Fibroblast of upper back skin (primary cell): Measurements from ENCODE around the gene AGBL2.
A peak's percentile ranks its signal among the peaks of the same experiment; 100 is the strongest.
"Not testable (repeated sequence)": the region's sequence is repeated elsewhere in the genome, so short reads cannot be mapped to it uniquely, and the experiment has no call there.

Experiments used
- DNase-seq: peaks from one replicate; pipeline ENCODE4 v3.0.0-alpha.2; 2013

The AGBL2 gene, protein sequence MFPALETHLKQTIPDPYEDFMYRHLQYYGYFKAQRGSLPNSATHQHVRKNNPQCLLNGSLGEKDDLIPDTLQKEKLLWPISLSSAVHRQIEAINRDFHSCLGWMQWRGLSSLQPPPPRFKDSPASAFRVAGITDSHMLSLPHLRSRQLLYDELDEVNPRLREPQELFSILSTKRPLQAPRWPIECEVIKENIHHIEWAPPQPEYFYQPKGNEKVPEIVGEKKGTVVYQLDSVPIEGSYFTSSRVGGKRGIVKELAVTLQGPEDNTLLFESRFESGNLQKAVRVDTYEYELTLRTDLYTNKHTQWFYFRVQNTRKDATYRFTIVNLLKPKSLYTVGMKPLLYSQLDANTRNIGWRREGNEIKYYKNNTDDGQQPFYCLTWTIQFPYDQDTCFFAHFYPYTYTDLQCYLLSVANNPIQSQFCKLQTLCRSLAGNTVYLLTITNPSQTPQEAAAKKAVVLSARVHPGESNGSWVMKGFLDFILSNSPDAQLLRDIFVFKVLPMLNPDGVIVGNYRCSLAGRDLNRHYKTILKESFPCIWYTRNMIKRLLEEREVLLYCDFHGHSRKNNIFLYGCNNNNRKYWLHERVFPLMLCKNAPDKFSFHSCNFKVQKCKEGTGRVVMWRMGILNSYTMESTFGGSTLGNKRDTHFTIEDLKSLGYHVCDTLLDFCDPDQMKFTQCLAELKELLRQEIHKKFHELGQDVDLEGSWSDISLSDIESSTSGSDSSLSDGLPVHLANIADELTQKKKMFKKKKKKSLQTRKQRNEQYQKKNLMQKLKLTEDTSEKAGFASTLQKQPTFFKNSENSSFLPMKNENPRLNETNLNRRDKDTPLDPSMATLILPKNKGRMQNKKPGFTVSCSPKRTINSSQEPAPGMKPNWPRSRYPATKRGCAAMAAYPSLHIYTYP

DNA sequence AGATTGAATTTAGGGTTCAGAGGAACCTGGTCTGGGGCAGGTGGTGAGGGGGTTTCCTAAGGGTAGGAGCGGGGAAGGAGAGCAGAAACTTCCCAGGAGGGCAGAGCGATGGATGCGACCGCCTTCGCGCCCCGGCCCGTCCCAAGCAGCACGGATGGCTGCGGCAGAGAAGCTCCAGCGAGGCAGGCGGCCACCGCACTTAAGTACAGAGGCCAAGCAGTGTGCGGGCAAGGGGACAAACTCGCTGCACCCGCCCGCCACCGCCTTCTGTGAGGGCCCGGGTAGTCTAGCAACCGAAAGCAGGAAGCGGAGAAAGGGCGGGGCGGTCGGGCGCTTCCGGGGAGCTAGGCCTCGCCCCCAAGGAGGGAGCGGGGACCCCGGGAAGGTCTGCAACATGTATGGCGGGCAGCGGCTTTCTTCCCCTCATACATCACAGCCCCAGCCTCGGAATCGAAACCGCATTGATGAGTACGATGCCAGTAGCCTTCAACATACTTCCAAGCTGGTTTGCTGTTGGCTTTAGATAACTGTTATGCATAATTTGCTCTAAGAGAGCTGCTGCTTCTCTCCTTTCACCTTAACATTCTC lies at the start of gene AGBL2:
Gene AGBL2 (minus strand): TSS at position 288 of the 588 bp plus-strand sequence. CDS start 719 bp downstream, outside the sequence.
- DNase-seq: peak; percentile 66

DNA sequence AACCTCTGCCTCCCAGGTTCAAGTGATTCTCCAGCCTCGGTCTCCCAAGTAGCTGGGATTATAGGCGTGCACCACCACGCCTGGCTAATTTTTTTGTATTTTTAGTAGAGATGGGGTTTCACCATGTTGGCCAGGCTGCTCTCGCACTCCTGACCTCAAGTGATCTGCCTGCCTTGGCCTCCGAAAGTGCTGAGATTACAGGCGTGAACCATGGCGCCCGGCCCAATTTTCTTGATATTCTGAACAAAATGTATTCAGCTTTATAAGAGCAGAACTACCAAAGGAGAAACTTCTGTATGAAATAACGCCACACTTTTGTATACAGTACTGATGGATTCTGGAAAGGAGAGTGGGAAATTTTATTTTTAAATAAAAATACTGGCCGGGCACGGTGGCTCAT lies 44.1 kb upstream of the AGBL2 start:
- not testable (repeated sequence) for DNase-seq

DNA sequence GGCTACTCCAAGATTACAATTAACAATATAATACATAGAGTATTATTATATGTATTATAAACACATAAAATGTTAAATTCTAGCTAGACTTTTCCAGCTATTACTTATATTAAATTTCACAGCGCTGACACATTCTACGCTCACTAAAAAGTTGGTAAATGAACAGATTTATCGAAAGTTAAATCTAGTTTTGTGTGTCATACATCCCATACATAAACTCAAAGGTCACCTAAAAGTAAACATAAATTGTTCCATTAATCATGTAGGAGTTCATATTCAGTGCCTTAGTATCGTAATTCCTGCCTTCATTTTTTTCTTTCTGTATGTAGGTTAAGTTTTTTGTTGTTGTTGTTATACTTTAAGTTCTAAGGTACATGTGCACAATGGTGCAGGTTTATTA lies 41.0 kb upstream of the AGBL2 start:
- no peak for DNase-seq

DNA sequence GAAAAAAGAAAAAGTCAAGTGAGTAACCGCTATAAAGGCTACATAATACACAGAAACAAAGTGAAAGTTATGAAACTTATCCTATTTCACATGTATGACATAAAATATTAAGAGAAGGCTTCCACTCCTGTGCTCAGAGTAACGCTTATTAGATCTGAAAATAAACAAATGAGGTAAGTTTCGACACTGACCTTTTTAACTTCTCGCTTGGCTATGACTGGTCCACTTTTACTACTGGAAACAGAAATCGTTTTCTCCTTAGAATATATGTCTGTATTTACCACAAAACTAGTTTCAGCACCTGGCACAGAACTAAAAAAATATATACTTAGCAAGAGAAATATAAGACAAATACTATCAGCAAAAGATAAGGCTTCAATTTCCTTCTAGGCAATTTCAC lies 35.6 kb upstream of the AGBL2 start:
- no peak for DNase-seq

DNA sequence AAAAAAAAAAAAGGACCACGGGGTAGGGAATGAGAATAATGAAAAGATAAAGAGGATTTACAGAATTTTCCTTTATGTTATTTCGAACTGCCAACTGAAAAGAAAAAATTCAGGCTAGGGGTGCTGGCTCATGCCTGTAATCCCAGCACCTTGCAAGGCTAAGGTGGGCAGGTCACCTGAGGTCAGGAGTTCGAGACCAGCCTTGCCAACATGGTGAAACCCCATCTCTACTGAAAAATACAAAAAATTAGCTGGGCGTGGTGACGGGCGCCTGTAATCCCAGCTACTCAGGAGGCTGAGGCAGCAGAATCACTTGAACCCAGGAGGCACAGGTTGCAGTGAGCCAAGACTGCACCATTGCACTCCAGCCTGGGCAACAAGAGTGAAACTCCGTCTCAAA lies 27.3 kb upstream of the AGBL2 start:
- not testable (repeated sequence) for DNase-seq

DNA sequence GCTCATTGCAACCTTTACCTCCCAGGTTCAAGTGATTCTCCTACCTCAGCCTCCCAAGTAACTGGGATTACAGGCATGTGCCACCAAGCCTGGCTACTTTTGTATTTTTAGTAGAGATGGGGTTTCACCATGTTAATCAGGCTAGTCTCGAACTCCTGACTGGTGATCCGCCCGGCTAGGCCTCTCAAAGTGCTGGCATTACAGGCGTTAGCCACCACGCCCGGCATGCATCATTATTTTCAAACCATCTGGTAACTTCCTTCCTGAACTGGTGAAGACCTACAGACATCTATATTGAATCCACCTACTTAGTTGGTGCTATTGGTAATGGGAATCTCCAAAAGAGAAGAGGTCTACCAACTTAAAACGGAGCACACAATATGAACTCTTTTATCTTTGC lies 22.6 kb upstream of the AGBL2 start:
- DNase-seq: not testable (repeated sequence)

DNA sequence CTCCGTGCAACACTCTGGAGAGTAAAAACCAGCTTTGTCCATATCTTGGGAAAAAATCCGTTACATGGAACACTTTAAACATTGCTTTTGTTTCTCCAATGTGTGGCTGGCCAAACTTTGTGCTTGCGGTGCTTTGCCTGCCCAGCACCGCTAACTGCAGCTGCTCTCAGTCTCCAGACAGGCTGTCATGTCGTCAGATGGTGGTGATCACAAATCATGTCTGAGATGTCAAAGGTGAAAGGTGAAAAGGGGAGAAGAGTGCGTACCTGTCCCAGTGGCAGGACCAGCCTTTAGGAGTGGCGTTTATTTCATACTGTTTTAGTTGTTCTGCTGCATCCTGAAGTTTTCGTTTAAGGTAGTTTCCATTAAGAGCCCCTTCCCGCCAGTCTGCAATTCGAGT lies 17.1 kb upstream of the AGBL2 start:
- DNase-seq: no peak

DNA sequence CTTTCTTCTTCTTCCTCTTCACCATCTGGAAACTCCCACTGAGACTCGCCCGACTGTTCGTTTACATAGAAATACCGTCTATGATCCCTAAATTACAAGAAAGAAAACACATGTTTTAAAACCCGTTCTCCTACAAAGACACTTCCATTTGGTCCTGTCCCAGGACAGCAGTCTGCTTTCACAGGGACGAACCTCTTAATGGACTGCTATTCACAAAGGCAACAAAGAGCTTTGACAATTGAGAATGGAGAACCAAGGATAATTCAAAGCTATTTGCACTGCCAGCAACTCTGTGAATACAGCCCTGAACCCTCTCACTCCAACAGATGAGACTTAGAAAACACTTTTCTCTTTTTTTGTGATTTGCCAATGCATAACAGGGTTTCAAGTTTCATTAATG lies 16.3 kb upstream of the AGBL2 start:
- DNase-seq: no peak

DNA sequence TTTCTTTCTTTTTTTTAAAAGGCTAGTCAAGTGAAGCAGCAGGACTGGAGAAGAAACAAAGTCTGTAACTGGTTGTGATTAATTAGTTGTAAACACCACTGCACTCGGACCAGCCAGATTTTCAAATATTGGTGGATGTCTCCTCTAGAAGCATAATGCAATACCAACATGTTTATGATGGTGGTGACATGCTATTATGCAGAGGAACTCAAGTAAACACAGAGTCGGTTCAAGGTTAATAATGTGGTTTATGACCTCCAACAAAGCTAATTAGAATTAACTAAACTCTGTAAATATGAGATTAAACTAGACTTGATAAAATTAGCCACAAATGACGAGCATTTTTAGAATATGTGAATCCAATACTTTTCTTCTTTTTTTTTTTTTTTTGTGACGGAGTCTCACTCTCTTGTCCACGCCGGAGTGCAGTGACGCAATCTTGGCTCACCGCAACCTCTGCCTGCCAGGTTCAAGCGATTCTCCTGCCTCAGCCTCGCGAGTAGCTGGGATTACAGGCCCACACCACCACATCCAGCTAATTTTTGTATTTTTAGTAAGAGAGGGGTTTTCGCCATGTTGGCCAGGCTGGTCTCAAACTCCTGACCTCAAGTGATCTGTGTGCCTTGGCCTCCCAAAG lies 11.8 kb upstream of the AGBL2 start:
- no peak for DNase-seq

DNA sequence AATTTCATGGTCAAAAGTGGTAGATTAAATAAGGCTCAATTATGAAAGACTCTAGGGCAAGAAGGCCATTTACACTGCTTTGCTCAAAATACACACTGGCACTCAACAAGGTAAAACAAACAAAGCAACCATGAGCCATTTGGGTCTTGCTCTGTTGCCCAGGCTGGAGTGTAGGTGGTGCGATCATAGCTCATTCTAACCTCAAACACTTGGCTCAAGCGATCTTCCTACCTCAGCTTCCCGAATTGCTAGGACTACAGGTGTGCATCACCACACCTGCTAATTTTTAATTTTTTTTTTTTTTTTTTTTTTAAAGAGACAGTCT lies 10.9 kb upstream of the AGBL2 start:
- no peak for DNase-seq

DNA sequence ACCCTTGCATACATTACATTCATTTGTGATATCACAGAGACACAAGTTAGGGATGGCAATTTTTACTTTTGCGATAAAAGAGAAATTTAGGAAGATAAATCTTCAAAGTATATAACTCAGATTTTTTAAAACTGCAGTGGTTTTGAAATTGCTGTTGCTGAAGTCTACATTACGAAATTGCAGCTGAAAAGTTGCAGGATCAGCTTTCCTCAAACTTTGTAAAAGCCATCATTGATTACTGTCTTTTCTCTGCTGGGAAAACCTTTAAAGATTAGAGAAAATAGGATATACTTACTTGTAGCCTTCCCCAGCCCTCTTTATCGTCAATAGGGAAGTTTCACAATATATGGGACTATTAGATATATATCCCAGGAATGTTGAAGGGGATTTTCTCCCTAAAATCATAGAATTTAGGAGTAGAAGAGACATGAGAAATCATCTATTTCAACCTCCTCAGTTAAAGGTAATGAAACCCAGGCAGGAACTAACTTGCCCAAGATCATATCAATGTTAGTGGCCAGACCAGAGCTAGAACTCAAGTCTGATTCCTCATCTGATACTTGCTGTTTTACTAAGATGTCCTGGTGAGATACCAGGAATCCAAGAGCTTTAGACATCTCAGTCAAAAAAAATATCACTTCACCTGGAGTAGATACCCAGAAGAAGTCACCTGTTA lies 10.4 kb upstream of the AGBL2 start:
- DNase-seq: no peak

DNA sequence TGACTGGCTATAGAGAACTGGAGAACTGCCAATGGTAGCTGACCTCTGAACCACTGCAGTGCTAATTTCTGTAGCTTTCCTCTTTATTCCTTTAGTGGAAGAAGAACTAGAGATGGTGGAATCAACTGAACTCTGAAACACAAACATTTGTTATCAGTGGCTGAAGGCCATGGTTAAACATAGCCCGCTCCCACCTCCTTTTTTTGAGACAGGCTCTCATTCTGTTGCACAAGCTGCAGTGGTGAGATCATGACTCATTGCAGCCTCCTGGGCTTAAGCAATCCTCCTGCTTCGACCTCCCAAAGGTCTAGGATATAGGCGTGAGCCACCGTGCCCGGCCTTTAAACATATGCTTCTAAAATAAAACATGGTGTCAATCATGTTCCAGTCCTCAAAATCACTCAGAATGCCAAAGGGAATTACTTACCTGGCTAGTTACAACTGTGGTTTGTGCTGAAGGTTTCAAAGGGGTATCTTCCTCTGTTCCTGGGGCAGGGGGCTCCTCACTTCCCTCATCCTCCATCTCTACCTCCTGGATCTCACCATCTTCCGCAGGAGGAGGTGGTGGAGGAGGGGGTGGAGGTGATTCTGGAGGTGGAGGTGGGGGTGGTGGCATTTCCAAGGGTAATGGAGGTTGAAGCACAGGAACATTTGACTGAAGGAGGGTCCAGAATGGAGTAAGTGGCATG lies 9.0 kb upstream of the AGBL2 start:
- DNase-seq: peak; percentile 25

DNA sequence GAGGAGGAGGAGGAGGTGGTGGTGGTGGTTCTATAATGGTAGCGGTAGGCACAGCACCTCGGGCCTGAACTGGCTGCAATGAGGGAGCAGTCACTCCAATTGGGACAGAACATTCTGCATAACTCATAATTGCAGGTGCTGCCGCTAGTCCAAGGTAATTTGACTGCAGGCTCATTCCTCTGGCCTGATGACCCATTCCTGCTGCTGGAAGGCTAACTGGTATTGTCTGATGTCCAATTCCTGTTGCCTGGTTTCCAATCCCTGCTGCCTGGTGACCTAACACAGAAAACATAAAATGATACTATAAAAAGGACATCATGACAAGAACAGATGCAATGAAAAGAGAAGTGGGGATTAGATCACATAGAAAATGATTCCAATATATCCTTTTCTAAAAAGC lies 7.9 kb upstream of the AGBL2 start:
- DNase-seq: no peak

DNA sequence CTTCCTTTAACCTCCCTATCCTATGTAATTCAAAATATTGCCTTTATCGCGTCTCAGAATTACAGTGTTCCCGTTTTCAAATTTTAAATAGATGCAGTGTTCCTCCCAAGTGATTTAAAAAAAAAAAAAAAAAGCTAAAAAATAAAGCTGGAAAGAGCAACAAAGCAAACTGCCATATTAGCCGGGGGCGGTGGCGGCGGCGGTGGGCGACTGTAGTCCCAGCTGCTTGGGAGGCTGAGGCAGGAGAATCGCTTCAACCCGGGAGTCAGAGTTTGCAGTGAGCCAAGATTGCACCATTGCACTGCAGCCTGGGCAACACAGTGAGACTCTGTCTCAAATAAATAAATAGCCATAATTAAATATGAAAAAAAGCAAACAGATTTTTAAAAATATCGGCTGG lies 5.5 kb upstream of the AGBL2 start:
- no peak for DNase-seq

DNA sequence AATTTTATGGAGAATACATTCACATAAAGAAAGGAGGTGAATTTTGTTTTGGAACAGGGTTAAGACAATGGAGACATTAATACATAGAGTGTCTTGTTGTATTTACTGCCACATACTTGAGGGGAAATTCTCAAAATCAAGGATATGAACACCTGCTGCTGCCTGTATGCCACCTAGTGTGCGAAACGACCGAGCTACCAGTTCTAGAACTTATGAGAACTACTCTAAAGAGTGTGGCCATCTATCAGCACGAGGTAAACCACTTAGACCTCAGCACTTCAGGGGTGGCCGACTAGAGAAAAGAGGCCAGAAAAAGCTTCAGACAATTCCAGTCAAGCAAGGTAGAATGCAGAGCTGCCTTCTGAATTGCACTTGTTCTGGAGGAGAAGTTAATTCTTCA lies 1.5 kb upstream of the AGBL2 start:
- DNase-seq: no peak

DNA sequence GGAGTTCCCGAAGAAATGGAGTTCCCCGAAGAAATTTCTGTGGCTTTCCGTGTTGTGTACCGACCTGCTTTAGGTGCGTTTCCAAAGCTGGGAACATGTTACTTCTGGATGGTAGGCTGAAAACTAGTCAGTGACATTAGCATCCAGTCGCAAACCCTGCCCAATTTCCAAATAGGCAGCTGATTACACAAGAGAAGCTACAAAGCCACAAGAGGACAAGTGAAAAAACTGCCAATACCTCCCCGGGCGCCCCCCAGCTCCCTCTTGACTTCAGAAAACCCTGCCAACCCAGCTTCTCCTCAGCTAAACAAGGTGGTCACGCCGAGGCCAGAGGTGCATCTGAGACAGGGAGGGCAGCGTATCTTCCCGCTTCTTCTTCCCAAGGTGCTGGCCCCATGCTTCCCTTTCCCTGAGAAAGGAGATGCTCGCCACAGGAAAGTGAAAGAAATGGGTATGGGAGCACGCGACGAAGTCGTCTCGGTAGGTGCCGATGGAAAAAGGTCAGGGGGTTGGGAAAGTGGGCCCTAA lies 551 bp downstream of the AGBL2 start:
- DNase-seq: no peak

DNA sequence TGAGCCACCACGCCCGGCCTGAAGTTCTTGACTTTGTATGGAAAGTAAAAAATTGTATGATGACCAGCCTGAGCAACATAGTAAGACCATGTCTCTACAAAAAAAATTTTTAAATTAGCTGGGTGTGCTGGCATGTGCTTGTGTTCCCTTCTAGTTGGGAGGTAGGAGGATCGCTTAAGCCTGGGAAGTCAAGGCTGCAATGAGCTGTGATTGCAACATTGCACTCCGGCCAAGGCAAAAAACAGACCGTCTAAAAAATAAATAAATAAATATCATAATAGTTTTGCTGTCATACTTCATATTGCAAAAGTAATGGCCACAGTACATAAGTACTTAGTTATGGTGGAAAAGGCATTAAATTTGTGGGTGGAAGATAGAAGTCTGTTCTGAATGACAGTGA lies 3.4 kb downstream of the AGBL2 start:
- DNase-seq: no peak

DNA sequence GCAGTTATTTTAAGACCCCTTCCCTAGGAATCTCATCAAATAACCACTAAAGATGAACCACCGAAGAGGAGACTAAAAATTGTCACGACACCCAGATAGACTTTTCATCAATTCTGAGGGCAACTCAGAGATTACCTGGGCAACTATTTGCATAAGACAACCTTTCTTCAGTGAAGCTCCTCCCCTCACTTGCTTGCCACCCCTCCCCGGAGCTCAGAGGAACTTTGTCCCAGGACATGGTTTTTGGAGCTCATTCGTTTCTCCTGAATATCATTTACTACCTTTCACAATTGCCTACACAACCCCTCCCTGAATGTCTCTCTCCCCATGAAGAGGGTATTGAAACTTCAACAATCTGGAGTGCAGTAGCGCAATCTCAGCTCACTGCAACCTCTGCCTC lies 3.9 kb downstream of the AGBL2 start:
- no peak for DNase-seq

DNA sequence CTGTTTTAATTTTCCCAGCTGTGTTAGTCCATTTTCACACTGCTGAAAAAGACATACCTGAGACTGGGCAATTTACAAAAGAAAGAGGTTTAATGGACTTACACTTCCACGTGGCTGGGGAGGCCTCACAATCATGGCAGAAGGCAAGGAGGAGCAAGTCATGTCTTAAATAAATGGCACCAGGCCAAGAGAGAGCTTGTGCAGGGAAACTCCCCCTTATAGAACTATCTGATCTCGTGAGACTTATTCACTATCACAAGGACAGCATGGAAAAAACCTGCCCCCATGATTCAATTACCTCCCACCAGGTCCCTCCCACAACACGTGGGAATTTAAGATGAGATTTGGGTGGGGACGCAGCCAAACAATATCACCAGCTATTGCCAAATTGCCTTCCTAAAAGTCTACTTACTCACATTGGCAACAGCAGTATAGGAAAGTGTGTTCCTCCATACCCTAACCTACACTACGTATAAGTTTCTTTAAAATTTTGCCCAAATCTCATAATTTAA lies 7.8 kb downstream of the AGBL2 start:
- not testable (repeated sequence) for DNase-seq

DNA sequence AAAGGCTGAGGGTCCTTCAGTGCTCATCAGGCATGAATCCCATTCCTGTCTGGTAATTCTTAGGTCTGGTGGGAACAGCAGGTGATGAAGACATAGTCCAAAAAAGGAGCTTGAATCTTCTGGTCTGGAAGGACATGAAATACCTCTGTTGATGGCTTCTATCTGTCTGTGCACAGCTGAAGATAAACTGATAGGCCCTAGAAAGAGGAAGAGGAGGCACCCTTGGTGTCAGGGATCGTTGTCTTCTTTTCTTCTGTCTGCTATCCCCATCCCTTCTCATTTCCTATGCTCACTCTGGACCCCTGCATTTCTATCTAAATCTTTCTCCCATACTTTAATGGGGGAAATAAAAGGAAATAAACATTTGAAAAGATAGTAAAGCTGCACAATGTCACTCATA lies 9.4 kb downstream of the AGBL2 start:
- no peak for DNase-seq

DNA sequence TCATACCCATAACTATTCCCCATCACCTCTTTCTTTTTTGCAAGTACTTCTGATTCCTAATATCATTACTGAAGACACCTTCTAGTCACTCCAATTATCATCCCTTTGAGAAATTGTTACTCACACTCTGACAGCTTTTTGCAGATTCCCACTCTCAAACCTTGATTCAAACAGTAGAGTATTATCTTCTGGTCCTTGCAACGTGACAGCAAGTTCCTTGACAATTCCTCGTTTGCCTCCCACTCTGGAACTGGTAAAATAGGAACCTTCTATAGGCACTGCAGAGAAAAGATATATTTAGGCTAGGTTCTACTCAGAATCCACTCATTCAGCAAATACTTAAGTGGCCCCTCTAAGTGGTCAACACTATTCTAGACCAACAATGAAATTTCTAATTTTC lies 23.2 kb downstream of the AGBL2 start:
- no peak for DNase-seq

DNA sequence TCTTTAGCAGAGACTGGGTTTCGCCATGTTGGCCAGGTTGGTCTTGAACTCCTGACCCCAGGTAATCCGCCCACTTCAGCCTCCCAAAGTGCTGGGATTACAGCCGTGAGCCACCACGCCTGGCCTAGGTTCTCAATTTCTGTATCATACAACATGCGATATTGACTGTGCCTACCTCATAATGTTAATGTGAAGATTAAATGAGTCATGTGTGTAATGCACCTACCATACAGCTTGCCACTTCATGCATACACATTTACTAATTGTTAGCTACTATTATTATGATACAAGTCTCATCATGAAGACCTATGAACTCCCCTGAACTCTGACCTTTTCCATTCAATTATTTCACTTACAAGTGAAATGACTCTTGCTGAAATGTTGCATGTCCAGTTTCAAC lies 25.7 kb downstream of the AGBL2 start:
- no peak for DNase-seq
